Stimulated activated CD8-positive, alpha-beta memory T cell treated with anti-CD3 and anti-CD28 coated beads, Interleukin-2, amount 100 ng/mL, for 48 hours (primary cell): ENCODE data around the gene PTPRF.

Experiments
- DNase-seq, 2 donors: peaks; one replicate each; pipeline ENCODE4 v3.0.0-alpha.2; 2020; ENCODE audit warnings: low read depth in 2 of 2

Gene PTPRF

GRCh38 chr1:43608827-43609226 lies 78.1 kb downstream of the PTPRF start:
- DNase-seq, result no peak

GRCh38 chr1:43610339-43610738 lies 79.7 kb downstream of the PTPRF start:
- no peak for DNase-seq

- no peak for DNase-seq
These were observed 81.3 kb downstream of the PTPRF start for GRCh38 chr1:43611950-43612349.

- no peak for DNase-seq
These were observed 81.7 kb downstream of the PTPRF start for GRCh38 chr1:43612406-43612805.

GRCh38 chr1:43613075-43613942 lies 82.6 kb downstream of the PTPRF start:
- DNase-seq, result no peak

- DNase-seq, result no peak
These were observed 83.5 kb downstream of the PTPRF start for GRCh38 chr1:43614211-43614610.

GRCh38 chr1:43614891-43615290 lies 84.2 kb downstream of the PTPRF start:
- no peak for DNase-seq

GRCh38 chr1:43616383-43616782 lies 85.7 kb downstream of the PTPRF start:
- DNase-seq, result no peak

- no peak for DNase-seq
These were observed 86.3 kb downstream of the PTPRF start for GRCh38 chr1:43617011-43617410.

GRCh38 chr1:43617668-43618067 lies 87.0 kb downstream of the PTPRF start:
- DNase-seq, result no peak

- no peak for DNase-seq
These were observed 88.0 kb downstream of the PTPRF start for GRCh38 chr1:43618521-43619313.

- no peak for DNase-seq
These were observed 88.7 kb downstream of the PTPRF start for GRCh38 chr1:43619314-43619790.

GRCh38 chr1:43619996-43620920 lies 89.6 kb downstream of the PTPRF start:
- no peak for DNase-seq

- no peak for DNase-seq
These were observed 90.3 kb downstream of the PTPRF start for GRCh38 chr1:43620956-43621355.

- no peak for DNase-seq
These were observed 90.7 kb downstream of the PTPRF start for GRCh38 chr1:43621386-43621785.

GRCh38 chr1:43621861-43622260 lies 91.2 kb downstream of the PTPRF start:
- no peak for DNase-seq

- DNase-seq, result no peak
These were observed 91.8 kb downstream of the PTPRF start for GRCh38 chr1:43622471-43622870.

- DNase-seq, result no peak
These were observed 92.5 kb downstream of the PTPRF start for GRCh38 chr1:43622901-43623780.

- DNase-seq, result no peak
These were observed 94.5 kb downstream of the PTPRF start for GRCh38 chr1:43625063-43625780.

GRCh38 chr1:43632135-43632670 lies 101.5 kb downstream of the PTPRF start:
- no peak for DNase-seq
